HT-29 (cell line): Measurements from ENCODE around the gene HSPA9. TPM values are rescaled to one million over a fixed set of nuclear protein-coding genes. Genes with fewer than 3 reads are reported as not detected.

Source experiments
- DNase-seq: peaks from one replicate; pipeline ENCODE4 v3.0.0-alpha.2; 2015; ENCODE audit warnings: low spot score
- total RNA-seq: library from RNA; depleted of rRNA; stranded (reverse); fragments of >200 nt; shearing (Covaris generic); gene quantifications from 2 replicates; pipeline ENCODE4 v1.2.3, GENCODE V29; 2014

The HSPA9 gene
- total RNA-seq, 1 experiment from 2014 or later, result 300 TPM

GRCh38 chr5:138595180-138595795 lies 20.1 kb upstream of the HSPA9 start:
- DNase-seq, result no peak

GRCh38 chr5:138594305-138595058 lies 19.3 kb upstream of the HSPA9 start:
- no peak for DNase-seq

- DNase-seq, result no peak
These were observed 13.0 kb upstream of the HSPA9 start for GRCh38 chr5:138588013-138588788.

- DNase-seq, result no peak
These were observed 10.0 kb upstream of the HSPA9 start for GRCh38 chr5:138585157-138585556.

GRCh38 chr5:138583984-138584637 lies 8.9 kb upstream of the HSPA9 start:
- DNase-seq, result no peak

- no peak for DNase-seq
These were observed 7.8 kb upstream of the HSPA9 start for GRCh38 chr5:138582959-138583358.

GRCh38 chr5:138580777-138581176 lies 5.6 kb upstream of the HSPA9 start:
- no peak for DNase-seq

- DNase-seq, result no peak
These were observed 4.8 kb upstream of the HSPA9 start for GRCh38 chr5:138580001-138580400.

GRCh38 chr5:138579517-138579863 lies 4.3 kb upstream of the HSPA9 start:
- DNase-seq, result no peak

GRCh38 chr5:138577452-138577851 lies 2.3 kb upstream of the HSPA9 start:
- DNase-seq, result no peak

- no peak for DNase-seq
These were observed 432 bp downstream of the HSPA9 start for GRCh38 chr5:138574744-138575193.

- peak; percentile 17 for DNase-seq
These were observed 1.1 kb downstream of the HSPA9 start for GRCh38 chr5:138573949-138574670.

GRCh38 chr5:138573223-138573622 lies 2.0 kb downstream of the HSPA9 start:
- no peak for DNase-seq

GRCh38 chr5:138570871-138571270 lies 4.3 kb downstream of the HSPA9 start:
- DNase-seq, result no peak

- no peak for DNase-seq
These were observed 5.4 kb downstream of the HSPA9 start for GRCh38 chr5:138569782-138570181.

- DNase-seq, result no peak
These were observed 7.0 kb downstream of the HSPA9 start for GRCh38 chr5:138568061-138568824.

GRCh38 chr5:138566792-138567191 lies 8.4 kb downstream of the HSPA9 start:
- no peak for DNase-seq

- DNase-seq, result no peak
These were observed 9.9 kb downstream of the HSPA9 start for GRCh38 chr5:138565100-138565821.

- no peak for DNase-seq
These were observed 11.0 kb downstream of the HSPA9 start for GRCh38 chr5:138564242-138564641.
